GM21717 (cell line): ENCODE measurements around the gene MVB12B.

Source experiments
- ATAC-seq: cut with Tn5 transposase; IDR thresholded peaks from one replicate; pipeline ENCODE4 v1.9.1; 2021; ENCODE audit warnings: mild to moderate bottlenecking, moderate library complexity; ENCODE audit not compliant: unreplicated experiment

MVB12B gene

GRCh38 chr9:126302730-126303129 is 23.9 kb upstream of the MVB12B start:
- ATAC-seq = no peak

- ATAC-seq = no peak
These were observed 23.1 kb upstream of the MVB12B start for GRCh38 chr9:126303488-126303887.

- ATAC-seq = no peak
These were observed 22.2 kb upstream of the MVB12B start for GRCh38 chr9:126304207-126304970.

GRCh38 chr9:126304971-126305320 is 21.7 kb upstream of the MVB12B start:
- no peak for ATAC-seq

- ATAC-seq = no peak
These were observed 20.5 kb upstream of the MVB12B start for GRCh38 chr9:126306071-126306647.

DNA sequence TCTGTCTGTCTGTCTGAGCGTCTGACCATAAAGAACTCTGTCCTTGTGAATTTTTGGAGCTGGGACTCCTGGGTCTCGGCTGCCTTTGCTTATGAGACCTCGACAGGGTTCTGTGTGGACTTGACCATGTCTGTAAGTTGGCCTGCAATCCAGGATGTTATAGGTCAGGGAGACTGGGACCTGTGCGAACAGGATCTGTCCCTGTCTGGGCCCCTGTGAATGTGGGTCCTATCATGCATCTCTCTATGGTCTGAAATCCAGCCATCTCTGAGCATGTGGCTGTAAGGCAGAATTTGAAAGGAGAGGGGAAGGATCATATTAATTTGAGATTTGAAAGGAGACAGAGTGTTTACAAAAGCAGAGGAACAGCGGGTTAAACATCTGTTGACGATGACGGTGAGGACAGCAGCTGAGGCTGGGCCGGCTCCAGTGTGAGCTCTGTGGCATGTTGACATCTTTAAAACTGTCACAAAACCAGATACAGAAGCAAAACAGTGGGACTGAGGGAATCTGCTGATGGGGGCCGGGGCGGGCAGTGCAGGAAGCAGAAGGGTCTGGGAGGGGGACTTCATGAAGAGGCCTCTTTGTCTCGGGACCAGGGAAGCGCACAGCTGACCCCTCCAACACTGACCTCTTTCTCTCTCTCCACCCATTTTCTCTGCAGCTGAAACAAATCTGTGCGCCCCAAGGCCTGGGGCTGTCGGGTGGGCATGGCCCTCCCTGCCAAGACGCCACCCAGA is 19.1 kb upstream of the MVB12B start:
- ATAC-seq = no peak

GRCh38 chr9:126309427-126310189 is 17.0 kb upstream of the MVB12B start:
- no peak for ATAC-seq

GRCh38 chr9:126312584-126313551 is 13.8 kb upstream of the MVB12B start:
- no peak for ATAC-seq

GRCh38 chr9:126316085-126316655 is 10.5 kb upstream of the MVB12B start:
- no peak for ATAC-seq

DNA sequence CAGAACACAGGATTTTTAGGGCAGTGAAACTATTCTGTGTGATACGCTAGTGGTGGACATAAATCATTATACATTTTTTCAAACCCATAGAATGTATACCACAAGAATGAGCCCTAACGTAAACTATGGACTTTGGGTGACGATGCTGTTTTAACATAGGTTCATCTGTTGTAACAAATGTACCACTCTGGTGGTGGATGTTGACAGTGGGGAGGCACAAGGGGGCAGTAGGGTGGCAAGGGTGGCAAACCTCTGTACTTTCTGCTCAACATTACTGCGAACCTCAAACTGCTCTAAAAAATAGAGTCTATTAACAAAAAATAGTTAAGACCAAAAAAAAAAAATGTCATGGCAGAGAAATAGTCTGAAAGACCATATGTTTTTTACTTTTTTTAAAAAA is 9.1 kb upstream of the MVB12B start:
- no peak for ATAC-seq

- ATAC-seq = no peak
These were observed 7.8 kb upstream of the MVB12B start for GRCh38 chr9:126318858-126319257.

DNA sequence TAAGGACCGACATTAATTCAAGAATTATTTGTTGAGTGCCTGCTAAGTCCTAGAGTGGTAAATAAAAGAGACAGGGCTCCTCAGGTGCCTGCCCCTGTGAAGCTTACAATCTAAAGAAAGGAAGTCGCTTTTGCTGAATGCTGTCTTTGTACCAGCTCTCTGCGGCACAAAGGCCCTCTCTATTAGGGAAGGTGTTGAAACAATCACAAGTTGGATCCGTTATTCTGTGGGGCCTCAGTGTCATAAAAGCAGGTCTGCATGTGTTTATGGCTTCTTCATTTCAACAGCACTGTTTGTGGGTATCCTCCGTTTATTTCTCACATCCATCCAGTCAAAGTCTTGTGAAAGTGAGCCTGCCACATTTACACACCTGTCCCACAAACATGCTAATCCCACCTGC is 7.0 kb upstream of the MVB12B start:
- no peak for ATAC-seq

- no peak for ATAC-seq
These were observed 6.3 kb upstream of the MVB12B start for GRCh38 chr9:126320158-126320922.

GRCh38 chr9:126321742-126322141 is 4.9 kb upstream of the MVB12B start:
- ATAC-seq = no peak

- no peak for ATAC-seq
These were observed 808 bp upstream of the MVB12B start for GRCh38 chr9:126325821-126326220.

DNA sequence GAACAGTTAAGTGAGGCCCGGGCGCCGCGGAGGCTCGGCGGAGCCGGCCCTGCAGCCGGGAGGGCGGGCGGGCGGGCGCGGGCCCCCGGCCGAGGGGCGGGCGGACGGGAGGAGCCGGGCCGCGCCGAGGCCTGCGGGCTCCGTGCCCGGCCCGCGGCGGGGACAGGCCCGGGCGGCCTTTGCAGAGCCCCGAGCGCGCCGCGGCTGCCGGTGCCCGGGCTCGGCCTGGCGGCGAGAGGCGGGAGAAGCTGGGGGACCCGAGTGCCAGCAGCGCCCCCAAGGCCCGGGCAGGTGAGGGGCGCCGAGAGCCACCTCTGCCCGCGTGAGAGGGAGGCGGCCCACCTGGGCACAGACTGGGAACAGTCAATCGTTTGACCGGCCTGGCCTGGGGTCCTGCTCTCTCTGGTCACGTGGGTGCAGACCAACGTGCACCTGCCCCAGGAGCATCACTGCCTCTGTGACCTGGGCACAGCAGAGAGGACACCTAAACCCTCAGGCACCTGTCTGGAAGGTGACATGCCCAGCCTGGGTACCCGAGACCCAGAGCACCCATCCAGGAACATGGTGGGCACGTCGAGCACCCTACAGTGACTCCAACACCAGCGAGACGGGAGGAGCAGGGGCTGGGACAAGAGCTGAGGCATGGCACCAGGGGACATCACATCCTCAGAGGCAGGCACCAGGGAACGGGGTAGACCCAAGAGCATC is 531 bp downstream of the MVB12B start:
- no peak for ATAC-seq

GRCh38 chr9:126327714-126328185 is 1.1 kb downstream of the MVB12B start:
- ATAC-seq = no peak

DNA sequence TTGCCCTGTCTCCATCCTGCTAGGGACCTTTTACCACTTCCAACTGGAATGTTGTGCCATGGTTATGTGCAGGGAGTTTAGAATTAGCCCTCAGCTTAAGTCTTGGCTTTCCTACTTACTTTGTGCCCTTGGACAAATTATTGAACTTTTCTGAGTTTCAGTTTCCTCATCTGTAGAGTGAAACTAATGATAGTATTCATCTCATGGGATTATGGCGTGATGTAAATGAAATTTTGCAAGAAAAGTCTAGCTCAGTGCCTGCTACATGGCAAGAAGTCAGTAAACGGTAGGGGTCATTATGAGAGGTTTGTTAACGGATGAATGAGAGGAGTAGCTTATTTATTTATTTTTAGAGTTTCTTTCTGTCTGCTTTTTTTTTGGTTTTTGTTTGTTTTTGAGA is 1.8 kb downstream of the MVB12B start:
- ATAC-seq = no peak
